ENCODE measurements around the gene DMD.
A peak's percentile ranks its signal among the peaks of the same experiment; 100 is the strongest.

Gene DMD

GRCh38 chrX:32010948-32011347, 1200.4 kb downstream of the DMD start:
- TF ChIP-seq CTCF (conservative IDR thresholded peaks at IDR 0.05) (no peak), ZFX (IDR thresholded peaks at IDR 0.05) (no peak)
- H3K27ac ChIP-seq: no peak overlapping the region

- no peak overlapping the region for H3K27ac ChIP-seq
- TF ChIP-seq ZFX (IDR thresholded peaks at IDR 0.05) (no peak), CTCF (conservative IDR thresholded peaks at IDR 0.05) (no peak)
Observed at GRCh38 chrX:32010212-32010611, 1201.1 kb downstream of the DMD start.

- no peak overlapping the region for H3K27ac ChIP-seq
- TF ChIP-seq ZFX (IDR thresholded peaks at IDR 0.05) (no peak), CTCF (conservative IDR thresholded peaks at IDR 0.05) (no peak)
Observed at GRCh38 chrX:31993637-31994036, 1217.7 kb downstream of the DMD start.

GRCh38 chrX:31988975-31989374, 1222.4 kb downstream of the DMD start:
- H3K27ac ChIP-seq: no peak overlapping the region
- TF ChIP-seq CTCF (conservative IDR thresholded peaks at IDR 0.05) (peak; percentile 12), ZFX (IDR thresholded peaks at IDR 0.05) (no peak)

- TF ChIP-seq ZFX (IDR thresholded peaks at IDR 0.05): no peak
- no peak for TF ChIP-seq CTCF (conservative IDR thresholded peaks at IDR 0.05)
- no peak overlapping the region for H3K27ac ChIP-seq
Observed at GRCh38 chrX:31981546-31982062, 1229.7 kb downstream of the DMD start.

- no peak overlapping the region for H3K27ac ChIP-seq
- TF ChIP-seq ZFX (IDR thresholded peaks at IDR 0.05) (no peak), CTCF (conservative IDR thresholded peaks at IDR 0.05) (no peak)
Observed at GRCh38 chrX:31969714-31970113, 1241.6 kb downstream of the DMD start.

- no peak overlapping the region for H3K27ac ChIP-seq
- TF ChIP-seq ZFX (IDR thresholded peaks at IDR 0.05) (no peak), CTCF (conservative IDR thresholded peaks at IDR 0.05) (no peak)
Observed at GRCh38 chrX:31962256-31962655, 1249.1 kb downstream of the DMD start.

Data from C4-2B (cell line).